ENCODE data around the gene HSPB6. TPM values are rescaled to one million over a fixed set of nuclear protein-coding genes. Genes with fewer than 3 reads are reported as not detected.

HSPB6 gene
- polyA plus RNA-seq, 2 of the 4 experiments (the other 2 are of a cell fraction), result 0.16 to 0.26 TPM

GRCh38 chr19:35717665-35718344 lies 39.0 kb downstream of the HSPB6 start, which contains the start of gene KMT2B (continued):
- TF ChIP-seq MAX (IDR thresholded peaks at IDR 0.05), result 0 out of 2 replicates have a peak, but pooled peaks have one; percentile 11
- no peak for TF ChIP-seq CEBPB (IDR thresholded peaks at IDR 0.05)
- peak; percentile 76 to 94; a peak in 4 of 5 replicates for TF ChIP-seq JUN (IDR thresholded peaks at IDR 0.05)
- TF ChIP-seq TFCP2L1 (CRISPR knock-in tag; IDR thresholded peaks at IDR 0.05), result no peak
- no peak for TF ChIP-seq HES2 (IDR thresholded peaks at IDR 0.05)
- no peak for TF ChIP-seq POLR2AphosphoS2 (conservative IDR thresholded peaks at IDR 0.05; ENCODE audit: low read length)
- no peak for TF ChIP-seq ELK1 (IDR thresholded peaks at IDR 0.05; ENCODE audit: low read depth, low read length)
- no peak for TF ChIP-seq SMC3 (IDR thresholded peaks at IDR 0.05)
- no peak for TF ChIP-seq POLR2A (IDR thresholded peaks at IDR 0.05; ENCODE audit: low read length)
- no peak for TF ChIP-seq FOSB (CRISPR knock-in tag; IDR thresholded peaks at IDR 0.05)
- TF ChIP-seq ATOH8 (CRISPR knock-in tag; IDR thresholded peaks at IDR 0.05; ENCODE audit: low read depth), result no peak
- TF ChIP-seq GATA3 (IDR thresholded peaks at IDR 0.05; ENCODE audit: borderline replicate concordance), result peak; percentile 18; the same call in 1 of the 2 replicates
- no peak for TF ChIP-seq RFX5 (IDR thresholded peaks at IDR 0.05)
- no peak for TF ChIP-seq KDM5A (IDR thresholded peaks at IDR 0.05)
- TF ChIP-seq FOXS1 (CRISPR knock-in tag; IDR thresholded peaks at IDR 0.05), result no peak
- TF ChIP-seq CHD2 (IDR thresholded peaks at IDR 0.05; ENCODE audit: low read length, partially characterized antibody), result no peak
- no peak for TF ChIP-seq JUNB (IDR thresholded peaks at IDR 0.05)
- no peak for TF ChIP-seq RCOR1 (IDR thresholded peaks at IDR 0.05; ENCODE audit: low read depth, low read length)
- TF ChIP-seq HDAC2 (IDR thresholded peaks at IDR 0.05), result no peak
- TF ChIP-seq ZFP36 (IDR thresholded peaks at IDR 0.05; ENCODE audit: borderline replicate concordance, partially characterized antibody), result no peak
- no peak for TF ChIP-seq KDM1A (IDR thresholded peaks at IDR 0.05; ENCODE audit: low read depth)
- TF ChIP-seq SREBF2 (IDR thresholded peaks at IDR 0.05), result no peak
- no peak for TF ChIP-seq ZC3H11A (IDR thresholded peaks at IDR 0.05)
- no peak for TF ChIP-seq HEYL (CRISPR knock-in tag; IDR thresholded peaks at IDR 0.05)
- no peak for TF ChIP-seq CHD4 (IDR thresholded peaks at IDR 0.05; ENCODE audit: borderline replicate concordance)
- TF ChIP-seq PBX3 (IDR thresholded peaks at IDR 0.05), result 0 out of 2 replicates have a peak, but pooled peaks have one; percentile 7
- TF ChIP-seq NFE2L2 (conservative IDR thresholded peaks at IDR 0.05; ENCODE audit: low read length), result no peak
- TF ChIP-seq CBX2 (IDR thresholded peaks at IDR 0.05; ENCODE audit: borderline replicate concordance, low read depth), result no peak
- TF ChIP-seq ESRRA (IDR thresholded peaks at IDR 0.05; ENCODE audit: borderline replicate concordance, low read length), result no peak

Measured in A549 (cell line).